Mucosa of descending colon (tissue), 3 donors: ENCODE results near the gene FBXW5. TPM values are rescaled to one million over a fixed set of nuclear protein-coding genes. Genes with fewer than 3 reads are reported as not detected.

ENCODE experiments used
- ATAC-seq: fragments of 200-7000 bp; cut with Tn5 transposase; one replicate; pipeline ENCODE4 v1.9.1; 2020; ENCODE audit warnings: mild to moderate bottlenecking, moderate library complexity
- DNase-seq, 3 donors: peaks; one replicate each; pipeline ENCODE4 v3.0.0-alpha.2; 2020
- H3K36me3 ChIP-seq: fragments of 200-600 bp; one replicate; pipeline ENCODE4 v1.8.0; 2021; ENCODE audit warnings: low read depth, mild to moderate bottlenecking
- H3K4me1 ChIP-seq: fragments of 200-600 bp; one replicate; pipeline ENCODE4 v1.8.0; 2021; ENCODE audit warnings: low read depth, mild to moderate bottlenecking
- H3K4me3 ChIP-seq: fragments of 200-600 bp; one replicate; pipeline ENCODE4 v1.8.0; 2021; ENCODE audit warnings: mild to moderate bottlenecking
- H3K9me3 ChIP-seq: fragments of 200-600 bp; one replicate; pipeline ENCODE4 v1.8.0; 2021; ENCODE audit warnings: mild to moderate bottlenecking
- CTCF ChIP-seq: fragments of 200-600 bp; IDR thresholded peaks from one replicate; pipeline ENCODE4 v1.8.0; 2022; ENCODE audit warnings: antibody characterized with exemption, mild to moderate bottlenecking
- intact Hi-C, 2 donors: fragments of 100-400 bp; cut with DNase I in 1 of 2; cut with micrococcal nuclease in 1 of 2; formaldehyde crosslinking; loops; one replicate each; pipeline versions ENCODE4 v1.11.0 to v1.11.1; 2022; cut with DNase I, micrococcal nuclease
- total RNA-seq, 3 donors: library from RNA; stranded (reverse); fragmentation: NEBNext Ultra II Directional in 2 of 3; extraction: Animal tissue kit (Norgen Biotek cat#: 25700) in 2 of 3; gene quantifications; one replicate each; pipeline versions ENCODE4 v1.2.1 to v1.2.4, GENCODE V29; 2021 to 2023
- donor health status: DM: no; HTN: no; CAD: no; lungs with moderate emphysema.
- donor health status: DM: no; HTN: no; CAD: no.
- donor health status: DM: no; HTN: yes; CAD: no.

FBXW5 gene
- total RNA-seq, 3 donors from 2014 or later: 127 to 197 (median 142) TPM

DNA sequence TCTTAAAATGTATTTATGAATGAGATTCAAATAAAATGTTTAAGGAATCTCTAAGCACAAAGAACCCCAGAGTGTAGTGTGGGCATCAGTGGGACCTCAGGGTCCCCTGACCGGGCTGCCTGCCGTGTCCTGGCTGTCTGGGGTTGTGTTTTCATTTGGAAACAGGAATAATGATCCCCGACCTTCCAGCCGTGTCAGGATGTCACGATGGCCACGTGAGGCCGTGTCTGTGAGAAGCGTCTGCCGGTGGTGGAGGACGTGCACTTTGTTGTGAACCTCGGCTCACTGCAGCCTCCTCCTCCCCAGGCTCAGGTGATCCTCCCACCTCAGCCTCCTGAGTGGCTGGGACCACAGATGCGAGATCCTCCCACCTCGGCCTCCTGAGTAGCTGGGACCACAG is 53.9 kb downstream of the FBXW5 start:
- no peak for TF ChIP-seq CTCF
- ATAC-seq: no peak
- H3K4me3 ChIP-seq: no peak overlapping the region
- no peaks in the 10 kb centered on the region for H3K9me3 ChIP-seq
- H3K36me3 ChIP-seq: no peaks in the 10 kb centered on the region
- intact Hi-C loops: no loop called here
- no peak for DNase-seq
- H3K4me1 ChIP-seq: peaks cover 10% of the 10 kb centered on the region

Other genes with a start within 250 kb of the FBXW5 start
- 1 to 10 TPM; 1.0 to 10.0 (median 2.9) TPM for gene DIPK1B, start 232.2 kb downstream of the FBXW5 start, total RNA-seq
- 1 to 10 TPM in 2 of 3 donors, under 1 TPM in 1; 0.12 to 5.1 (median 2.7) TPM for gene LCN10, start 201.8 kb downstream of the FBXW5 start, total RNA-seq
- gene LCN6, start 196.2 kb downstream of the FBXW5 start, total RNA-seq: 1 to 10 TPM; 1.0 to 8.5 (median 4.7) TPM
- not detected for gene LCN8, start 186.5 kb downstream of the FBXW5 start, total RNA-seq
- gene LCN15, start 180.2 kb downstream of the FBXW5 start, total RNA-seq: 10 to 100 TPM in 1 of 3 donors, 1 to 10 TPM in 2; 1.6 to 17.2 (median 3.7) TPM
- 100 to 1,000 TPM; 110 to 373 (median 127) TPM for gene TMEM141, start 153.4 kb downstream of the FBXW5 start, total RNA-seq
- gene CCDC183, start 148.4 kb downstream of the FBXW5 start, total RNA-seq: 10 to 100 TPM in 1 of 3 donors, 1 to 10 TPM in 2; 4.0 to 38.0 (median 7.0) TPM
- gene RABL6, start 136.8 kb downstream of the FBXW5 start, total RNA-seq: 100 to 1,000 TPM in 2 of 3 donors, 10 to 100 TPM in 1; 92.1 to 142 (median 112) TPM
- gene AJM1, start 102.3 kb downstream of the FBXW5 start, total RNA-seq: 10 to 100 TPM in 2 of 3 donors, 1 to 10 TPM in 1; 7.4 to 21.6 (median 16.4) TPM
- gene PHPT1, start 95.3 kb downstream of the FBXW5 start, total RNA-seq: 100 to 1,000 TPM in 2 of 3 donors, 10 to 100 TPM in 1; 96.4 to 163 (median 102) TPM
- gene MAMDC4, start 92.4 kb downstream of the FBXW5 start, total RNA-seq: 10 to 100 TPM; 15.4 to 43.8 (median 18.5) TPM
- 100 to 1,000 TPM; 311 to 445 (median 397) TPM for gene EDF1, start 78.4 kb downstream of the FBXW5 start, total RNA-seq
- 10 to 100 TPM; 19.6 to 28.2 (median 21.1) TPM for gene TRAF2, start 58.2 kb downstream of the FBXW5 start, total RNA-seq
- gene C8G, start 505 bp upstream of the FBXW5 start, total RNA-seq: 10 to 100 TPM in 2 of 3 donors, 1 to 10 TPM in 1; 3.2 to 15.4 (median 10.4) TPM
- gene LCN12, start 7.5 kb upstream of the FBXW5 start, total RNA-seq: 10 to 100 TPM in 1 of 3 donors, 1 to 10 TPM in 2; 6.8 to 10.7 (median 7.6) TPM
- 10 to 100 TPM in 2 of 3 donors, 1 to 10 TPM in 1; 2.5 to 45.4 (median 16.1) TPM for gene PTGDS, start 32.8 kb upstream of the FBXW5 start, total RNA-seq
- gene LCNL1, start 38.3 kb upstream of the FBXW5 start, total RNA-seq: under 1 TPM in 2 of 3 donors, not detected in 1; 0.17 to 0.76 TPM
- gene PAXX, start 47.7 kb upstream of the FBXW5 start, total RNA-seq: 10 to 100 TPM; 32.0 to 39.9 (median 34.1) TPM
- 1 to 10 TPM in 1 of 3 donors, under 1 TPM in 2; 0.82 to 1.9 (median 0.99) TPM for gene CLIC3, start 51.8 kb upstream of the FBXW5 start, total RNA-seq
- 10 to 100 TPM; 20.1 to 77.2 (median 48.0) TPM for gene ABCA2, start 83.5 kb upstream of the FBXW5 start, total RNA-seq
- gene FUT7, start 87.3 kb upstream of the FBXW5 start, total RNA-seq: under 1 TPM in 2 of 3 donors, not detected in 1; 0.14 to 0.27 TPM
- gene NPDC1, start 101.4 kb upstream of the FBXW5 start, total RNA-seq: 100 to 1,000 TPM in 1 of 3 donors, 10 to 100 TPM in 2; 78.6 to 177 (median 83.0) TPM
- 10 to 100 TPM in 2 of 3 donors, 1 to 10 TPM in 1; 7.7 to 26.8 (median 10.7) TPM for gene ENTPD2, start 109.3 kb upstream of the FBXW5 start, total RNA-seq
- gene SAPCD2, start 125.8 kb upstream of the FBXW5 start, total RNA-seq: 10 to 100 TPM in 1 of 3 donors, 1 to 10 TPM in 2; 2.7 to 11.2 (median 6.0) TPM
- gene UAP1L1, start 132.8 kb upstream of the FBXW5 start, total RNA-seq: 10 to 100 TPM; 10.5 to 13.6 (median 12.8) TPM
- gene MAN1B1, start 142.2 kb upstream of the FBXW5 start, total RNA-seq: 10 to 100 TPM; 36.1 to 55.4 (median 52.7) TPM
- gene DPP7, start 170.0 kb upstream of the FBXW5 start, total RNA-seq: 100 to 1,000 TPM in 1 of 3 donors, 10 to 100 TPM in 2; 47.0 to 114 (median 51.5) TPM
- 1 to 10 TPM in 1 of 3 donors, under 1 TPM in 1, not detected in 1; 0.36 to 2.6 TPM for gene GRIN1, start 194.4 kb upstream of the FBXW5 start, total RNA-seq
- gene LRRC26, start 225.3 kb upstream of the FBXW5 start, total RNA-seq: 10 to 100 TPM; 18.7 to 63.0 (median 58.9) TPM
- 1 to 10 TPM in 1 of 3 donors, not detected in 2; 1.0 TPM for gene TMEM210, start 227.3 kb upstream of the FBXW5 start, total RNA-seq
- gene ANAPC2, start 243.8 kb upstream of the FBXW5 start, total RNA-seq: 10 to 100 TPM; 60.8 to 65.9 (median 61.7) TPM
- 10 to 100 TPM; 56.7 to 71.1 (median 64.0) TPM for gene SSNA1, start 243.9 kb upstream of the FBXW5 start, total RNA-seq